ENCODE results near the gene SCGB1C2. TPM values are rescaled to one million over a fixed set of nuclear protein-coding genes. Genes with fewer than 3 reads are reported as not detected.
"Not testable (repeated sequence)": the region's sequence is repeated elsewhere in the genome, so short reads cannot be mapped to it uniquely, and the experiment has no call there.

The SCGB1C2 gene
- total and polyA plus RNA-seq, 2 donors (not counting 3 experiments of a cell fraction or from before 2014, with no cell fraction given), result not detected

GRCh38 chr17:165939-166338 lies 28.6 kb downstream of the SCGB1C2 start:
- no peaks in the 10 kb centered on the region for H4K20me1 ChIP-seq (replicated peaks; ENCODE audit: control insufficient read depth, extremely low read depth, insufficient read depth, low read length)
- H3K4me2 ChIP-seq (ENCODE audit: insufficient read depth, low read length), result no peak overlapping the region
- CTCF ChIA-PET, result interaction anchor here (1.5 to 3.2 kb wide), 6 partner anchors 10 to 246 kb away, joined by 3 to 85 read pairs (median 8); no protein-coding TSS in a partner anchor
- FAIRE-seq (no peak), DNase-seq (ENCODE audit: low read depth, low spot score) (no peak)
- no peaks in the 10 kb centered on the region for H3K36me3 ChIP-seq (ENCODE audit: control insufficient read depth in 2 of 2, extremely low read depth in 1 of 2, insufficient read depth in 2 of 2, low read length in 2 of 2)
- BruUV-seq (replicated peaks), result no TSS peak
- H3K4me3 ChIP-seq (replicated peaks in 1 of 3; ENCODE audit: insufficient read depth in 1 of 3, low read depth in 1 of 3, low read length in 3 of 3), result no peak overlapping the region
- no peaks in the 10 kb centered on the region for H3K79me2 ChIP-seq (ENCODE audit: control insufficient read depth, insufficient read depth, low read length)
- H3K9ac ChIP-seq (replicated peaks; ENCODE audit: extremely low read depth, insufficient read depth, low read length), result no peak overlapping the region
- no peaks in the 10 kb centered on the region for H3K9me1 ChIP-seq (replicated peaks; ENCODE audit: control insufficient read depth, extremely low read depth, insufficient read depth, low read length)
- no peak overlapping the region for H3K27ac ChIP-seq (ENCODE audit: insufficient read depth, low read depth, low read length)
- no peaks in the 10 kb centered on the region for H3K9me3 ChIP-seq (replicated peaks; ENCODE audit: control insufficient read depth, insufficient read depth, low read length)
- no peak for TF ChIP-seq GATA2 (IDR thresholded peaks at IDR 0.05; ENCODE audit: insufficient read depth, insufficient read length, low read depth, low read length)
- no peak for TF ChIP-seq FOS (IDR thresholded peaks at IDR 0.05; ENCODE audit: borderline replicate concordance, insufficient read depth, low read length)
- no peak for TF ChIP-seq CTCF (IDR thresholded peaks at IDR 0.05; ENCODE audit: extremely low read depth in 1 of 2, insufficient read depth in 1 of 2, low read depth in 1 of 2, low read length in 2 of 2)
- TF ChIP-seq MYC (IDR thresholded peaks at IDR 0.05; ENCODE audit: low read depth, low read length), result no peak
- TF ChIP-seq JUN (IDR thresholded peaks at IDR 0.05; ENCODE audit: borderline replicate concordance, insufficient read depth, insufficient read length, low read depth), result no peak
- no peak for TF ChIP-seq MAX (IDR thresholded peaks at IDR 0.05; ENCODE audit: insufficient read depth, insufficient read length)
- no peak for TF ChIP-seq POLR2A (IDR thresholded peaks at IDR 0.05; ENCODE audit: low read depth, low read length)
- no peak for TF ChIP-seq EZH2 (IDR thresholded peaks at IDR 0.05; ENCODE audit: borderline replicate concordance, low read depth, low read length, severe bottlenecking)
- TF ChIP-seq POLR2AphosphoS5 (IDR thresholded peaks at IDR 0.05; ENCODE audit: insufficient read depth, low read depth, low read length), result no peak
- no peaks in the 10 kb centered on the region for H3K4me1 ChIP-seq (ENCODE audit: control insufficient read depth, extremely low read depth, insufficient read depth, low read length)
- dilution Hi-C loops (cut with MboI; ENCODE audit: extremely low pct_ligation_motif_present, low sequenced_read_pairs) (no loop called here), intact Hi-C loops (cut with micrococcal nuclease) (loop anchor here (2.0 kb wide), 2 partner anchors 143 to 221 kb away; no protein-coding TSS in a partner anchor)
- no peak overlapping the region for H2AFZ ChIP-seq (ENCODE audit: low read depth, low read length)
- no peaks in the 10 kb centered on the region for H3K27me3 ChIP-seq (ENCODE audit: control insufficient read depth in 2 of 2, insufficient read depth in 2 of 2, low read length in 2 of 2)
- POLR2A ChIA-PET, result interaction anchor here (0.7 kb wide), 1 partner anchor 218 kb away, joined by 6 read pairs; no protein-coding TSS in a partner anchor

- POLR2A ChIA-PET; H2AFZ ChIP-seq (ENCODE audit: low read depth, low read length); intact Hi-C loops (cut with micrococcal nuclease); H3K4me3 ChIP-seq (replicated peaks in 1 of 3; ENCODE audit: insufficient read depth in 1 of 3, low read depth in 1 of 3, low read length in 3 of 3); H3K4me1 ChIP-seq (ENCODE audit: control insufficient read depth, extremely low read depth, insufficient read depth, low read length); dilution Hi-C loops (cut with MboI; ENCODE audit: extremely low pct_ligation_motif_present, low sequenced_read_pairs); H3K9me1 ChIP-seq (replicated peaks; ENCODE audit: control insufficient read depth, extremely low read depth, insufficient read depth, low read length); FAIRE-seq; H3K36me3 ChIP-seq (ENCODE audit: control insufficient read depth in 2 of 2, extremely low read depth in 1 of 2, insufficient read depth in 2 of 2, low read length in 2 of 2); H3K27ac ChIP-seq (ENCODE audit: insufficient read depth, low read depth, low read length); H3K4me2 ChIP-seq (ENCODE audit: insufficient read depth, low read length); H4K20me1 ChIP-seq (replicated peaks; ENCODE audit: control insufficient read depth, extremely low read depth, insufficient read depth, low read length); H3K9ac ChIP-seq (replicated peaks; ENCODE audit: extremely low read depth, insufficient read depth, low read length); H3K27me3 ChIP-seq (ENCODE audit: control insufficient read depth in 2 of 2, insufficient read depth in 2 of 2, low read length in 2 of 2); H3K9me3 ChIP-seq (replicated peaks; ENCODE audit: control insufficient read depth, insufficient read depth, low read length); DNase-seq (ENCODE audit: low read depth, low spot score); H3K79me2 ChIP-seq (ENCODE audit: control insufficient read depth, insufficient read depth, low read length); BruUV-seq (replicated peaks): not testable (repeated sequence)
- CTCF ChIA-PET, result interaction anchor here (0.7 kb wide), 1 partner anchor 11 kb away, joined by 3 read pairs; no protein-coding TSS in a partner anchor
Measured at GRCh38 chr17:168614-169013, 31.2 kb downstream of the SCGB1C2 start.
